ENCODE measurements around the gene ACER3. TPM values are rescaled to one million over a fixed set of nuclear protein-coding genes. Genes with fewer than 3 reads are reported as not detected.
A peak's percentile ranks its signal among the peaks of the same experiment; 100 is the strongest.

The ACER3 gene
- total RNA-seq, 3 donors from 2014 or later, result 32.3 to 45.7 (median 39.2) TPM

DNA sequence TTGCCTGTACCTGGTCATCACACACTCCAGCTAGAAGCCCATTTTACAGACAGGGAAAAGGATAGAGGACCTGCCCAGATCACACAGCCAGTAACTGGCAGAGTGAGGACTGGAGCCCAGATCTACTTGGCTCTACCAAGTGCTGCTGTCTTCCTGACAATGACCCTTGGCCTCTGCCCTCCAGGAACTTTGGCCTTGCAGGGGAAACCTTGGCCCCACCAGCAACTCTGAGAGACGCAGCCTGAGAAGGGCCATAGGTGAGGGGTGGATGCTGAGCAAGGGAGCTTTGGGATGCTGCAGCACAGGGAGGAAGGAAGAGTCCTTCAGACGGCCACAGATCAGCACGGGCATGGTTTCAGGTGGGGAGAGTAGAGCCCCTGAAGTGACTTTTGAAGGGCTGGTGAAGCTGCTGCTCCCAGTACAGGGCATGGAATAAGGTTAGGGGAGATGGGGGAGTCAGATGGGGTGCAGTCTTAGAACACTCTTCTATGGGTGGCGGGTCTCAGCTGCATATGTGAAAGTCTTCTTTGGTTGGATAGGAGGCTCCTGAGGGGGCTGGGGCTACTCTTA is 204.0 kb downstream of the ACER3 start:
- H3K4me1 ChIP-seq (ENCODE audit: low read depth), result peaks cover 52% of the 10 kb centered on the region
- peak in 1 of 3 donors; percentile 33 for DNase-seq
- H3K36me3 ChIP-seq (ENCODE audit: low read depth), result no peaks in the 10 kb centered on the region
- H3K4me3 ChIP-seq, result no peak overlapping the region
- intact Hi-C loops (cut with DNase I, micrococcal nuclease), result no loop called here
- TF ChIP-seq, protein P1, sequence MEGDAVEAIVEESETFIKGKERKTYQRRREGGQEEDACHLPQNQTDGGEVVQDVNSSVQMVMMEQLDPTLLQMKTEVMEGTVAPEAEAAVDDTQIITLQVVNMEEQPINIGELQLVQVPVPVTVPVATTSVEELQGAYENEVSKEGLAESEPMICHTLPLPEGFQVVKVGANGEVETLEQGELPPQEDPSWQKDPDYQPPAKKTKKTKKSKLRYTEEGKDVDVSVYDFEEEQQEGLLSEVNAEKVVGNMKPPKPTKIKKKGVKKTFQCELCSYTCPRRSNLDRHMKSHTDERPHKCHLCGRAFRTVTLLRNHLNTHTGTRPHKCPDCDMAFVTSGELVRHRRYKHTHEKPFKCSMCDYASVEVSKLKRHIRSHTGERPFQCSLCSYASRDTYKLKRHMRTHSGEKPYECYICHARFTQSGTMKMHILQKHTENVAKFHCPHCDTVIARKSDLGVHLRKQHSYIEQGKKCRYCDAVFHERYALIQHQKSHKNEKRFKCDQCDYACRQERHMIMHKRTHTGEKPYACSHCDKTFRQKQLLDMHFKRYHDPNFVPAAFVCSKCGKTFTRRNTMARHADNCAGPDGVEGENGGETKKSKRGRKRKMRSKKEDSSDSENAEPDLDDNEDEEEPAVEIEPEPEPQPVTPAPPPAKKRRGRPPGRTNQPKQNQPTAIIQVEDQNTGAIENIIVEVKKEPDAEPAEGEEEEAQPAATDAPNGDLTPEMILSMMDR (IDR thresholded peaks at IDR 0.05), result no peak
- ATAC-seq, result no peak
- H3K9me3 ChIP-seq, result no peaks in the 10 kb centered on the region

DNA sequence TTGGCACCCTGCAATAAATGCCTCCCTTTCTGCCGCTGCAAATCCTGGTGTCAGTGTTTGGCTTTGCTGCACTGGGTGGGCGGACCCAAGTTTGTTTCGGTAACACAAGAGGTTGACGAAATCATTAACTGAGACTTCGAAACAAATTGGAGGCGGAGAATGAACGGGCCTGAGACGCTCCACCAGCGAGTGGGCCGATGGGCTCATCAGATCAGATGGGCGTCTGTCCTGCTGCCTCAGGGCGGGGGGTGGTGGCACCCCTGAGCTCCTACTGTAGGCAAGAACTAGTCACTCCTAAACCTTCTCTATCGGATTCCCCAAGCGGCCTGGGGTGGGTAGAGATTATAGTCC is 205.1 kb downstream of the ACER3 start:
- intact Hi-C loops (cut with DNase I, micrococcal nuclease), result no loop called here
- DNase-seq (peak in 2 of 3 donors; percentile 68 to 75), ATAC-seq (peak; percentile 6)
- Histone ChIP-seq H3K9me3 (no peaks in the 10 kb centered on the region), H3K4me3 (no peak overlapping the region), H3K36me3 (ENCODE audit: low read depth) (no peaks in the 10 kb centered on the region), H3K4me1 (ENCODE audit: low read depth) (peaks cover 52% of the 10 kb centered on the region)
- TF ChIP-seq, protein P1 (IDR thresholded peaks at IDR 0.05), result no peak

GRCh38 chr11:77066229-77067042 is 205.7 kb downstream of the ACER3 start, which contains the start of gene CAPN5:
CAPN5 (plus strand) TSS chr11:77066971; CDS start chr11:77084887, 17,916 bp downstream.
- Histone ChIP-seq H3K9me3 (no peaks in the 10 kb centered on the region), H3K36me3 (ENCODE audit: low read depth) (no peaks in the 10 kb centered on the region), H3K4me1 (ENCODE audit: low read depth) (peaks cover 56% of the 10 kb centered on the region), H3K4me3 (peak within 1 kb of the TSS; percentile 67)
- intact Hi-C loops (cut with DNase I, micrococcal nuclease), result no loop called here
- TF ChIP-seq, protein P1 (IDR thresholded peaks at IDR 0.05), result peak; percentile 17
- peak; percentile 93 to 96 (median 95) for DNase-seq
- peak; percentile 92 for ATAC-seq

- Histone ChIP-seq H3K36me3 (ENCODE audit: low read depth) (no peaks in the 10 kb centered on the region), H3K4me3 (peak overlapping the region; percentile 67), H3K4me1 (ENCODE audit: low read depth) (peaks cover 62% of the 10 kb centered on the region), H3K9me3 (no peaks in the 10 kb centered on the region)
- TF ChIP-seq, protein P1 (IDR thresholded peaks at IDR 0.05), result no peak
- intact Hi-C loops (cut with DNase I, micrococcal nuclease), result no loop called here
- ATAC-seq (no peak), DNase-seq (peak in 1 of 3 donors; percentile 53)
Observed at GRCh38 chr11:77067861-77068443, 207.2 kb downstream of the ACER3 start.

GRCh38 chr11:77068457-77069335 is 208.0 kb downstream of the ACER3 start:
- peaks cover 67% of the 10 kb centered on the region for H3K4me1 ChIP-seq (ENCODE audit: low read depth)
- intact Hi-C loops (cut with DNase I, micrococcal nuclease), result no loop called here
- DNase-seq, result peak in 1 of 3 donors; percentile 28
- ATAC-seq, result no peak
- H3K36me3 ChIP-seq (ENCODE audit: low read depth), result no peaks in the 10 kb centered on the region
- TF ChIP-seq, protein P1 (IDR thresholded peaks at IDR 0.05), result no peak
- no peaks in the 10 kb centered on the region for H3K9me3 ChIP-seq
- peak overlapping the region; percentile 67 for H3K4me3 ChIP-seq
